ENCODE results near the gene WWC2.

DNA sequence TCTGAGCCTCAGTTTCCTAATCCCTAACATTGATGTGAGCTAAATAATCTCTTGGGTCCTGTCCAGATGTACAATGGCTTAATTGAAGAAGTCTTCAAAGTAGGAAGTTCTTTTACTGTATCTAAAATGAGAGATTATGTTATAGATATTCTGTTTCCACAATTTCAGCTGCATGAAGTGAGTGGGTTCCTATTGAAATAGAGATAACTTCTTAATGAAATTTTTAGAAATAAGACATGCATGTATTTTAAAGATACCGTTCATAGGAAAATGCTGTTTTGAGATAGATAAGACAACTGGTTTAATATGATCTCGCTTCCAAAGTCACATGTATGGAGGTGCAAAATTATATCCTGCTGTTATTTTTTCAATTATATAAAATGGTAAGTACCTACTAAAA lies 149.1 kb downstream of the WWC2 start:
- TF ChIP-seq, protein P1, sequence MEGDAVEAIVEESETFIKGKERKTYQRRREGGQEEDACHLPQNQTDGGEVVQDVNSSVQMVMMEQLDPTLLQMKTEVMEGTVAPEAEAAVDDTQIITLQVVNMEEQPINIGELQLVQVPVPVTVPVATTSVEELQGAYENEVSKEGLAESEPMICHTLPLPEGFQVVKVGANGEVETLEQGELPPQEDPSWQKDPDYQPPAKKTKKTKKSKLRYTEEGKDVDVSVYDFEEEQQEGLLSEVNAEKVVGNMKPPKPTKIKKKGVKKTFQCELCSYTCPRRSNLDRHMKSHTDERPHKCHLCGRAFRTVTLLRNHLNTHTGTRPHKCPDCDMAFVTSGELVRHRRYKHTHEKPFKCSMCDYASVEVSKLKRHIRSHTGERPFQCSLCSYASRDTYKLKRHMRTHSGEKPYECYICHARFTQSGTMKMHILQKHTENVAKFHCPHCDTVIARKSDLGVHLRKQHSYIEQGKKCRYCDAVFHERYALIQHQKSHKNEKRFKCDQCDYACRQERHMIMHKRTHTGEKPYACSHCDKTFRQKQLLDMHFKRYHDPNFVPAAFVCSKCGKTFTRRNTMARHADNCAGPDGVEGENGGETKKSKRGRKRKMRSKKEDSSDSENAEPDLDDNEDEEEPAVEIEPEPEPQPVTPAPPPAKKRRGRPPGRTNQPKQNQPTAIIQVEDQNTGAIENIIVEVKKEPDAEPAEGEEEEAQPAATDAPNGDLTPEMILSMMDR (IDR thresholded peaks at IDR 0.05): no peak
- no peak for TF ChIP-seq POLR2A (IDR thresholded peaks at IDR 0.05)
